ENCODE data around the gene GNAZ. TPM values are rescaled to one million over a fixed set of nuclear protein-coding genes. Genes with fewer than 3 reads are reported as not detected.

The GNAZ gene
- polyA plus RNA-seq, 2 of the 4 experiments (the other 2 are of a cell fraction) = 1.9 to 2.5 TPM

- POLR2A ChIA-PET = no interaction called here
- CTCF ChIA-PET = interaction anchor here (0.7 to 8.7 kb wide), 19 partner anchors 9 to 707 kb away, joined by 3 to 314 read pairs (median 4); no protein-coding TSS in a partner anchor
- ATAC-seq (no peak), DNase-seq (ENCODE audit: low read depth in 1 of 2, low spot score in 1 of 2) (no peak), FAIRE-seq (no peak)
- Histone ChIP-seq H3K4me1 (no peaks in the 10 kb centered on the region), H3K27ac (no peak overlapping the region), H3K4me2 (no peak overlapping the region), H3K4me3 (no peak overlapping the region), H3K9me3 (no peaks in the 10 kb centered on the region)
- TF ChIP-seq HEYL (CRISPR knock-in tag; IDR thresholded peaks at IDR 0.05) = no peak
- no peak for TF ChIP-seq POLR2AphosphoS2 (conservative IDR thresholded peaks at IDR 0.05; ENCODE audit: low read length)
- no peak for TF ChIP-seq NFE2L2 (conservative IDR thresholded peaks at IDR 0.05; ENCODE audit: low read length)
- no peak for TF ChIP-seq RNF2 (IDR thresholded peaks at IDR 0.05; ENCODE audit: borderline replicate concordance, low read depth)
- TF ChIP-seq HOXB13 (CRISPR knock-in tag; IDR thresholded peaks at IDR 0.05; ENCODE audit: low read depth) = no peak
- TF ChIP-seq FOSB (CRISPR knock-in tag; IDR thresholded peaks at IDR 0.05) = no peak
- TF ChIP-seq REST (IDR thresholded peaks at IDR 0.05) = no peak
- no peak for TF ChIP-seq KDM5A (IDR thresholded peaks at IDR 0.05)
- TF ChIP-seq MAZ (IDR thresholded peaks at IDR 0.05; ENCODE audit: borderline replicate concordance, low read depth, low read length) = no peak
- no peak for TF ChIP-seq RAD21 (conservative IDR thresholded peaks at IDR 0.05 in 1 of 2, IDR thresholded peaks at IDR 0.05 in 1 of 2)
- WGBS (ENCODE audit: missing lambda C conversion rate) = 67% methylated on average over 5 of the region's 7 CpGs
Measured at GRCh38 chr22:23127055-23127756, 56.9 kb downstream of the GNAZ start.

DNA sequence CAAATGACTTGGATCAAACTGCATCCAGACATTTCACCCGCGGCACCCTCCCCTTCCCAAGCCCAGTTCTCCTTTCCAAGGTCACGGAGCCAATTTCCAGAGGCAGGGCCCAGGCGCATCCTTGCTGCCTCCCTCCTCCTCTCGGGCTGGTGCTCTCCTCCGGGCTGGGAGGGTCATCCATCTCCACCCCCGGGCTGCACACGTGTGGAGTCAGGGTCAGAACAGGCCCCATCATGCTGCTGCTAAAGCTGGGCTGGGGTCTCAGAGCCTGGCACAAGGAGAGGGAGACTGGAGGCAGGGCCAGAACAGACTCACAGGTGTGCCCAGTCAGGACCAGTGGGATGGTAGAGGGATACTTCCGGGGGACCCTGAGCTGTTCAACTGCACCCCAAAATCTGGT lies 57.5 kb downstream of the GNAZ start:
- Histone ChIP-seq H3K9me3 (no peaks in the 10 kb centered on the region), H3K27ac (no peak overlapping the region), H3K4me3 (no peak overlapping the region), H3K4me1 (no peaks in the 10 kb centered on the region), H3K4me2 (no peak overlapping the region)
- no peak for ATAC-seq
- FAIRE-seq = no peak
- ChIA-PET POLR2A (no interaction called here), CTCF (interaction anchor here (0.5 to 8.7 kb wide), 26 partner anchors 9 to 707 kb away, joined by 3 to 314 read pairs (median 4); partner anchors contain the start of gene RSPH14)
- DNase-seq (ENCODE audit: low read depth in 1 of 2, low spot score in 1 of 2) = no peak
- 30% methylated on average over 5 of the region's 9 CpGs for WGBS (ENCODE audit: missing lambda C conversion rate)
- TF ChIP-seq CBX2 (IDR thresholded peaks at IDR 0.05; ENCODE audit: borderline replicate concordance, low read depth) (no peak), E2F6 (IDR thresholded peaks at IDR 0.05; ENCODE audit: borderline replicate concordance, low read depth) (no peak), SMC3 (IDR thresholded peaks at IDR 0.05) (no peak), ZFP36 (IDR thresholded peaks at IDR 0.05; ENCODE audit: borderline replicate concordance, partially characterized antibody) (no peak), FOXS1 (CRISPR knock-in tag; IDR thresholded peaks at IDR 0.05) (no peak), ZNF302 (CRISPR knock-in tag; IDR thresholded peaks at IDR 0.05) (no peak), MAFK (IDR thresholded peaks at IDR 0.05; ENCODE audit: partially characterized antibody) (no peak), KDM1A (IDR thresholded peaks at IDR 0.05; ENCODE audit: low read depth) (no peak), HDAC2 (IDR thresholded peaks at IDR 0.05) (no peak), MAZ (IDR thresholded peaks at IDR 0.05; ENCODE audit: borderline replicate concordance, low read depth, low read length) (no peak), RCOR1 (IDR thresholded peaks at IDR 0.05; ENCODE audit: low read depth, low read length) (no peak), EP300 (IDR thresholded peaks at IDR 0.05) (no peak), TP53 (CRISPR knock-in tag; IDR thresholded peaks at IDR 0.05) (no peak), EHF (CRISPR knock-in tag; IDR thresholded peaks at IDR 0.05) (no peak), ESRRA (IDR thresholded peaks at IDR 0.05; ENCODE audit: borderline replicate concordance, low read length) (no peak), JUNB (IDR thresholded peaks at IDR 0.05) (no peak), NFE2L2 (conservative IDR thresholded peaks at IDR 0.05; ENCODE audit: low read length) (no peak), PHF8 (IDR thresholded peaks at IDR 0.05; ENCODE audit: borderline replicate concordance, low read depth) (no peak)

Data from A549 (cell line).